ENCODE results near the gene TRPC3.

The TRPC3 gene

DNA sequence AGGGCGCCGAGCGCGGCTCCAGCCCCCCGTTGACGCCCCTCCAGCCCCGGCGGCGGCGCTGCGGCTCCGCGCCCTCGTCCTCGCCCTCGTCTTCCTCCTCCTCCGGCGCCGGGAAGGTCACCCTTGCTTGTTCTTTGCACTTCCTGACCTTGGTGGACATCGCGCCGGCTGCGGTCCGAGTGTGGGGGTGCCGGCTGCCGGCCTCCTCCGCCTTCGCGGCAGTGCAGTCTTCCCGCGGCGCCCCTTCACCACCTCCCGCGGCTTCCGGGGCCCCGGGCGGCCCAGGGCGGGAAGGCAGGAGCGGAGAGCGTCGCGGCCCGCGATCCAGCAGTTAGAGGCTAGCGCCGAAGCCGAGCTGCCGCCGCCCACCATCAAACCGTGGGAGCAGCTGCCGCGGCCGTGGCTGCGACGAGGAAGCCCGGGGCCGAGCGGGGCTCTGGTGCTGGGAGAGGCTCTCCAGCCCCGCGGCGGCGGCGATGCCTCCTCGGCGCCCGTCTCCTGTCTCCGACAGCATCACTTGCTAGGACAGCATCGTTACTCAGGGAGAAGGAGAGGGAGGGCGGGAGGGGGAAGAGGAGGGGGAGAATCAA, at the start of gene TRPC3:
Gene TRPC3, minus strand, starts transcription at position 540 of the 590 bp plus-strand sequence. Its CDS starts 380 bp downstream, at position 160.
- peak within 1 kb of the TSS; percentile 73 for H3K4me3 ChIP-seq
- H3K27me3 ChIP-seq: peaks cover 66% of the 10 kb centered on the region
- no peaks in the 10 kb centered on the region for H3K9me3 ChIP-seq
- peak within 1 kb of the TSS; percentile 99 for H3K4me2 ChIP-seq
- TF ChIP-seq Cebpa-rat (IDR thresholded peaks at IDR 0.05): no peak
- peaks cover 18% of the 10 kb centered on the region for H4K20me1 ChIP-seq
- peaks cover 14% of the 10 kb centered on the region for H3K4me1 ChIP-seq
- no peaks in the 10 kb centered on the region for H3K36me3 ChIP-seq
- no peak within 1 kb of the TSS for H3K27ac ChIP-seq
- 0 out of 2 replicates have a peak within 1 kb of the TSS, but pooled peaks have one; percentile 30 for H3K9ac ChIP-seq

DNA sequence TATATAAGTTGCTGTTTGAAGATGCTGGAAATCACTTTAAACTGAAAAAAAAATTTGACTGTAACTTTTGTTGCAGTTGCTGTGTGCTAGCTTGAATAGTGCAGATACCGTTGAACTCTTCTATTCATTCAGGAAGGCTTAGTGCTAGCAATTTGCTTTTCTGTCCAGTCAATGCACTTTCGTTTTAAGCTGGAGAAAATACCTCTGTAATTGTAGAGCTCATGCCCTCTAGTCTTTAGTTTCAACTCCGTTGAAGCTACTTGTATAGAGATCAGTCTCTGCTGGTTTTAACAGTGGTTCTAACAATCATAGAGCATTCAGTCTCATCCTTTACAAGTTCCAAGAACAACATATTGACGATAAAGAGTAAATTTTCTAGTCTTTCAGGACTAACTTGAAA, 49.0 kb upstream of the TRPC3 start:
- no peaks in the 10 kb centered on the region for H3K36me3 ChIP-seq
- no peak overlapping the region for H3K4me3 ChIP-seq
- H3K4me1 ChIP-seq: no peaks in the 10 kb centered on the region
- no peak overlapping the region for H3K27ac ChIP-seq
- no peak overlapping the region for H3K4me2 ChIP-seq
- no peaks in the 10 kb centered on the region for H3K27me3 ChIP-seq
- no peaks in the 10 kb centered on the region for H3K9me3 ChIP-seq
- TF ChIP-seq Cebpa-rat (IDR thresholded peaks at IDR 0.05): no peak
- no peaks in the 10 kb centered on the region for H4K20me1 ChIP-seq
- H3K9ac ChIP-seq: no peak overlapping the region

DNA sequence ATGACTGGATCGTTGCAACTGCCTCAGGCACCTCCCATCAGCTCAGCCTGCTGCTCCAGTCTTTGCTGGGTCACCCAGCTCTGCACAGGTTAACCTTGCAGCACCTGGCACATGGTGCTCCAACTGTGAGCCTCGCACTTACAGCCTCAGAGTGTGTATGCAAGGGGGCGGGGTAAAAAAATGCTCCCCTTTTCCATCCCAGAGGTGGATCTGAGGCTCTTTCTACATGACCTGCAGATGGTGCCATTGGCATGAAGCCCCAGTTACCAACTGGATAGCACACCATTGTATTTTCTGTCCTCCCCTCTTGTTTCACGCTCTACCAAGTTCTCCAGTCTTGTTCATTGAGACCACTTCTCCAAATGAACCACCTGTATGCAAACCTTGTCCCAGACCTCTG, 46.2 kb upstream of the TRPC3 start:
- no peaks in the 10 kb centered on the region for H3K4me1 ChIP-seq
- no peak overlapping the region for H3K4me3 ChIP-seq
- H3K9me3 ChIP-seq: no peaks in the 10 kb centered on the region
- no peak overlapping the region for H3K9ac ChIP-seq
- H3K36me3 ChIP-seq: no peaks in the 10 kb centered on the region
- H4K20me1 ChIP-seq: no peaks in the 10 kb centered on the region
- no peak for TF ChIP-seq Cebpa-rat (IDR thresholded peaks at IDR 0.05)
- no peak overlapping the region for H3K4me2 ChIP-seq
- H3K27ac ChIP-seq: no peak overlapping the region
- H3K27me3 ChIP-seq: no peaks in the 10 kb centered on the region

GRCh38 chr4:121995790-121996537, 44.1 kb upstream of the TRPC3 start:
- TF ChIP-seq Cebpa-rat (IDR thresholded peaks at IDR 0.05): no peak
- no peak overlapping the region for H3K4me3 ChIP-seq
- no peaks in the 10 kb centered on the region for H4K20me1 ChIP-seq
- H3K36me3 ChIP-seq: no peaks in the 10 kb centered on the region
- H3K4me1 ChIP-seq: no peaks in the 10 kb centered on the region
- no peak overlapping the region for H3K4me2 ChIP-seq
- H3K9ac ChIP-seq: no peak overlapping the region
- no peak overlapping the region for H3K27ac ChIP-seq
- H3K9me3 ChIP-seq: no peaks in the 10 kb centered on the region
- no peaks in the 10 kb centered on the region for H3K27me3 ChIP-seq

DNA sequence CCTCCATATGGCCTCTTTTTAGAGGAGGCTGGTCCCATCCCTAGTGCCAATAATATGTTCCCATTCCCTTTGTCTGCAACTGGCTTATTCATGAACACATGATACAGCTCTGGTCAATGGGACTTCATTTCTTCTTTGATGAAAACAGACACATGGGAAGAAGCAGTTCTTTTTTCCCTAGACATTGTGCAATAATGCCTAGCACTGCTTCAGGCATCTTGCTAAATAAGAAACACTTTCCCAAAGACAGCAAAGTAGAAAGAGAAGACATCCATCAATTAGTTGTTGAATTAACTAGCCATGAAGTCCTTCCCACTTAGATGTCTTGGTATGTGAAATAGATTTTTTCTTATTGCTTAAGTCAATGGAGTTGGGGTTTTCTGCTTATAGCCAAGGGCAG, 40.1 kb upstream of the TRPC3 start:
- Histone ChIP-seq H3K9ac (no peak overlapping the region), H4K20me1 (no peaks in the 10 kb centered on the region), H3K27me3 (no peaks in the 10 kb centered on the region), H3K36me3 (no peaks in the 10 kb centered on the region), H3K27ac (no peak overlapping the region), H3K4me3 (no peak overlapping the region), H3K4me2 (no peak overlapping the region), H3K9me3 (no peaks in the 10 kb centered on the region), H3K4me1 (no peaks in the 10 kb centered on the region)
- TF ChIP-seq Cebpa-rat (IDR thresholded peaks at IDR 0.05): no peak

DNA sequence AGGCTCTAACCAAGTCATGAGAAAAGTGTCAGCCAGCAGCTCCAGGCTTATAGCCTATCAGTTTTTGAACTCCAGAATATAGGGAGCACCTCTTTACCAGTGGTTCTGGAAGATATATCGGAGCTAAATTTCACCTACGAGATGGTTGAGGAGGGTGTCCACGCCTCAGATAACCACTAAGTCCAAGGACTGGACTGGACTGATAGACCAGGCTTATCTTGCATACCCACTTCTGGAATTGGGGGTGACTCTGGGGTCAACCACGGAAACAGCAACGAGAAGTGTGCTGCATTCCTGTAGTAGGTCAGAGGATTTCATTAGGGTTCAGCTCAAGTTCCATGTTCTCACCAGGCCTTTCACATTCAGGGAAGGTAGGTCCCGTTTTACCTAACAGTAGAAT, 38.6 kb upstream of the TRPC3 start:
- Histone ChIP-seq H3K4me3 (no peak overlapping the region), H3K9me3 (no peaks in the 10 kb centered on the region), H3K27me3 (no peaks in the 10 kb centered on the region), H4K20me1 (no peaks in the 10 kb centered on the region), H3K36me3 (no peaks in the 10 kb centered on the region), H3K4me1 (no peaks in the 10 kb centered on the region), H3K9ac (no peak overlapping the region), H3K4me2 (no peak overlapping the region), H3K27ac (no peak overlapping the region)
- no peak for TF ChIP-seq Cebpa-rat (IDR thresholded peaks at IDR 0.05)

DNA sequence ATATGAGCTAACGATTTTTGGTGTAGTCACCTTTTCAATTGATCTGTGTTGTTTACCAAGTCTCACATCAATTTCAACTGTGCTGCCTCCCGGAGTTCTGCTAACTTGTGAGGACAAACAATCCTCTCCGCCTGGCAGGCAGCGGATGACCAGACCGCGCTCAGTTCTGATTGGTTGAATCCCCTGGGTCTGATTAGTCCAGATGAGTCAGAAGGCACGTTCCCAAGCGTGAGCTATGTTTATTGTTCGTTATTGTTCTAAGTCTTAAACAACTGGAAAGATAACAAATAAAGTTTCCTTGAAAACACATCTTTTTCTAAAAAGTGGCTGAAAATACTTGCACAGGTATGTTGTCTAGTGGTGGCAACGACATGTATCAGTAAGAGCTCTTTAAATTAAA, 37.9 kb upstream of the TRPC3 start:
- H3K9ac ChIP-seq: no peak overlapping the region
- no peak overlapping the region for H3K4me2 ChIP-seq
- H3K27me3 ChIP-seq: no peaks in the 10 kb centered on the region
- no peaks in the 10 kb centered on the region for H4K20me1 ChIP-seq
- no peaks in the 10 kb centered on the region for H3K4me1 ChIP-seq
- H3K9me3 ChIP-seq: no peaks in the 10 kb centered on the region
- TF ChIP-seq Cebpa-rat (IDR thresholded peaks at IDR 0.05): no peak
- no peaks in the 10 kb centered on the region for H3K36me3 ChIP-seq
- H3K27ac ChIP-seq: no peak overlapping the region
- no peak overlapping the region for H3K4me3 ChIP-seq

- no peak overlapping the region for H3K4me3 ChIP-seq
- no peak overlapping the region for H3K27ac ChIP-seq
- H3K4me2 ChIP-seq: no peak overlapping the region
- no peaks in the 10 kb centered on the region for H4K20me1 ChIP-seq
- TF ChIP-seq Cebpa-rat (IDR thresholded peaks at IDR 0.05): no peak
- no peak overlapping the region for H3K9ac ChIP-seq
- no peaks in the 10 kb centered on the region for H3K4me1 ChIP-seq
- H3K27me3 ChIP-seq: no peaks in the 10 kb centered on the region
- H3K36me3 ChIP-seq: no peaks in the 10 kb centered on the region
- H3K9me3 ChIP-seq: no peaks in the 10 kb centered on the region
Measured at GRCh38 chr4:121988950-121989349, 37.1 kb upstream of the TRPC3 start.

DNA sequence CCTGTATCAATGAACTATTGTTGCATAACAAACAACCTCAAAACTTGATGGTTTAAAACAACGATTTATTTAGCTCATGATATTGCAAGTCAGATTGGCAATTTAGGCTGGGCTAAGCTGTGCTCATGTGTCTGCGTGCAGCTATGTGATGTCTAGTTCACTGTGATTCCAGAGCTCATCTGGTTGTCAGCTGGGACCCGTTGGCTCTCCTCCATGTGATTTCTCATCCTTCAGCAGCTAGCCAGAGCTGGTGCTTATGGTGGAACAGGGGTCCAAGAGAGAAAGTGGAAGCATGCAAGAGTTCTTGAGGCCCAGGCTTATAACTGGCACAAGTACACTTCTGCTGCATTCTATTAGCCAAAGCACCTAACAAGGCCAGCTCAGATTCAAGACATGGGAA, 28.8 kb upstream of the TRPC3 start:
- H3K4me1 ChIP-seq: peaks cover 19% of the 10 kb centered on the region
- H3K4me2 ChIP-seq: no peak overlapping the region
- TF ChIP-seq Cebpa-rat (IDR thresholded peaks at IDR 0.05): no peak

DNA sequence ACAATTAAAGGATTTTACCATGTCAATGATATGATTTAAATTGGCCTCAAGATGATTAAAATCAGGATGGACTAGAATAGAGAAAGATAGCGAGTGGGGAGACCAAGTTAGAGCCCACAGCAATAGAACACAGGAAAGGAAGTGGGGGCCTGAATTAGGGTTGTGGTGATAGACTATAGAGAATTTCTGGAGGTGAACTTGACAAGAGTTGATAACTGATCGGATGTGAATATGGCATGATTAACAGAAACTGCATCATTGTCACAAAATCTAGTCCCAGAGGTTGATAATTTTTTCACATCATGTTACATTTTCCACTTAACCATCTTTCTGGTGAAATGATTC, 26.3 kb upstream of the TRPC3 start:
- Histone ChIP-seq H3K4me3 (no peak overlapping the region), H3K9ac (no peak overlapping the region; the same call in 1 of the 2 replicates), H3K27me3 (no peaks in the 10 kb centered on the region), H3K9me3 (no peaks in the 10 kb centered on the region), H4K20me1 (no peaks in the 10 kb centered on the region), H3K27ac (no peak overlapping the region), H3K4me1 (peaks cover 19% of the 10 kb centered on the region), H3K36me3 (no peaks in the 10 kb centered on the region), H3K4me2 (peak overlapping the region; percentile 68)
- no peak for TF ChIP-seq Cebpa-rat (IDR thresholded peaks at IDR 0.05)

More for the DNA sequence above, 28.8 kb upstream of the TRPC3 start:
- Histone ChIP-seq H3K27me3 (no peaks in the 10 kb centered on the region), H3K27ac (no peak overlapping the region), H3K9me3 (no peaks in the 10 kb centered on the region), H4K20me1 (no peaks in the 10 kb centered on the region), H3K9ac (no peak overlapping the region), H3K36me3 (no peaks in the 10 kb centered on the region), H3K4me3 (no peak overlapping the region)

Data from BLaER1 (cell line).